ENCODE measurements around the gene TBL3. TPM values are rescaled to one million over a fixed set of nuclear protein-coding genes. Genes with fewer than 3 reads are reported as not detected.

TBL3 gene
- total RNA-seq, 1 donor = 22.7 TPM

DNA sequence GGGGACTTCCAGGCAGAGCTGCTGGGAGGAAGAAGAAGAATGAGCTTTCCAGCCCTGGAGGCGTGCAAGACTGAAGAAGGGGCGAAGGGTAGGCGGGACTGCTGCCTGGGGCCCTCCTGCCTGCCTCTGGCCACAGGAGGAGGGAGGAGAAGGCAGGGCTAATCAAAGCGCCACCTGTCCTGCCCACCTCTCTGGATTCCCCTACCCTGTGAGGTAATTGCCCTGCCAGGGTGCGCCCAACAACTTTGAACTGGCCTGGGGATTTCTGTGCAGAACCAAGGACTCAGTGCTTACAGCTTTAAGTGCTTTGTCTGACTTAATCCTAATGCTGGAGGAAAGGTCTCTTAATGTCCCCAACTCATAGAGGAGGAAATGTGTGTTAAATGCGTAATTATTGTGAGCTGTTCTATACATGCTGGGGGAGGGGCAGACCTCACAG lies 9.6 kb downstream of the TBL3 start, which contains the start of gene NOXO1:
Gene NOXO1, minus strand, starts transcription at position 72 of the 439 bp plus-strand sequence. CDS start 290 bp downstream, outside the sequence.
- DNase-seq (ENCODE audit: low read depth) = no peak
- no peak within 1 kb of the TSS for H3K4me3 ChIP-seq (ENCODE audit: low read depth, low read length)
- TF ChIP-seq, protein P1, sequence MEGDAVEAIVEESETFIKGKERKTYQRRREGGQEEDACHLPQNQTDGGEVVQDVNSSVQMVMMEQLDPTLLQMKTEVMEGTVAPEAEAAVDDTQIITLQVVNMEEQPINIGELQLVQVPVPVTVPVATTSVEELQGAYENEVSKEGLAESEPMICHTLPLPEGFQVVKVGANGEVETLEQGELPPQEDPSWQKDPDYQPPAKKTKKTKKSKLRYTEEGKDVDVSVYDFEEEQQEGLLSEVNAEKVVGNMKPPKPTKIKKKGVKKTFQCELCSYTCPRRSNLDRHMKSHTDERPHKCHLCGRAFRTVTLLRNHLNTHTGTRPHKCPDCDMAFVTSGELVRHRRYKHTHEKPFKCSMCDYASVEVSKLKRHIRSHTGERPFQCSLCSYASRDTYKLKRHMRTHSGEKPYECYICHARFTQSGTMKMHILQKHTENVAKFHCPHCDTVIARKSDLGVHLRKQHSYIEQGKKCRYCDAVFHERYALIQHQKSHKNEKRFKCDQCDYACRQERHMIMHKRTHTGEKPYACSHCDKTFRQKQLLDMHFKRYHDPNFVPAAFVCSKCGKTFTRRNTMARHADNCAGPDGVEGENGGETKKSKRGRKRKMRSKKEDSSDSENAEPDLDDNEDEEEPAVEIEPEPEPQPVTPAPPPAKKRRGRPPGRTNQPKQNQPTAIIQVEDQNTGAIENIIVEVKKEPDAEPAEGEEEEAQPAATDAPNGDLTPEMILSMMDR (IDR thresholded peaks at IDR 0.05; ENCODE audit: insufficient read depth, low read length) = no peak

GRCh38 chr16:1982013-1982433 lies 10.2 kb downstream of the TBL3 start:
- DNase-seq (ENCODE audit: low read depth) = no peak
- TF ChIP-seq, protein P1 (IDR thresholded peaks at IDR 0.05; ENCODE audit: insufficient read depth, low read length) = no peak
- H3K4me3 ChIP-seq (ENCODE audit: low read depth, low read length) = no peak overlapping the region

- TF ChIP-seq, protein P1 (IDR thresholded peaks at IDR 0.05; ENCODE audit: insufficient read depth, low read length) = no peak
- H3K4me3 ChIP-seq (ENCODE audit: low read depth, low read length) = peak overlapping the region; percentile 76
- no peak for DNase-seq (ENCODE audit: low read depth)
Measured at GRCh38 chr16:1982991-1983543, 11.2 kb downstream of the TBL3 start.

DNA sequence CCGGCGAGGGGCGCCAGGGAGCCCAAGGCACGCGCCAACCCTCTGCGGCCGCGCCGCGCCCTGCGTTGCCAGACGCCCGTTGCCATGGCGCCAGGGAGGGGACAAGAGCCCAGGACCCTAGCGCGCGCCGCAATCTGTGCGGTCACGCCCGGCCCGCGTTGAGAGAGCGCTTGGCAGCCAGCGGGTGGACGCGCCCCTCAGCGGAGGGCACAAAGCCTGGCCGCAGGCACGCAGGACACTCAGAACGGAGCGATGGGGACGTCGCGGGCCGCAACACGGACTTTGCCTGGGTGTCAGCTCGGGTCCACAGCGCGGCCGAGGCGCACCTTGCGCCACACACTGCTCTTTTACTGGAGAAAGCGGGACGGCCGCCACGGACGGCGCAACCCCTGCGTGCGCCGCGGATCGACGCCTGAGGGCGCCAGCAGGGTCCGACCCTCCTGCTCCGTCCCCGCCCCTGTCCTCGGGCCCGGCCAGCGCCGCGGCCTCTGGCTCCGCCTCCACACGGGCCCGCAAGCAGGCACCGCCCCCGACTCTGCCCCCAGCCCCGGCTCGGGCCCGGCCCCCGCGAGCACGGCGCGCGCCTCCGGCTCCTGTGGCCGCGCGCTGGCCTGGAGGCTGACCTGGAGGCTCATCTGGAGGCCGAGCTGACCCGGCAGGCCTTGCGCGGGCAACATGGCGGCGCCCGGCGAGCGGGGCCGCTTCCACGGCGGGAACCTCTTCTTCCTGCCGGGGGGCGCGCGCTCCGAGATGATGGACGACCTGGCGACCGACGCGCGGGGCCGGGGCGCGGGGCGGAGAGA lies 11.9 kb downstream of the TBL3 start, which contains the start of gene GFER:
Gene GFER, plus strand, starts transcription at position 650 of the 803 bp plus-strand sequence. Its CDS starts 26 bp downstream, at position 676.
- DNase-seq (ENCODE audit: low read depth) = peak; percentile 90
- H3K4me3 ChIP-seq (ENCODE audit: low read depth, low read length) = peak within 1 kb of the TSS; percentile 76

GRCh38 chr16:1984347-1985225 lies 12.7 kb downstream of the TBL3 start:
- no peak for DNase-seq (ENCODE audit: low read depth)
- TF ChIP-seq, protein P1 (IDR thresholded peaks at IDR 0.05; ENCODE audit: insufficient read depth, low read length) = no peak

More for the DNA sequence above, 11.9 kb downstream of the TBL3 start, which contains the start of gene GFER:
- TF ChIP-seq, protein P1 (IDR thresholded peaks at IDR 0.05; ENCODE audit: insufficient read depth, low read length) = peak; percentile 38

DNA sequence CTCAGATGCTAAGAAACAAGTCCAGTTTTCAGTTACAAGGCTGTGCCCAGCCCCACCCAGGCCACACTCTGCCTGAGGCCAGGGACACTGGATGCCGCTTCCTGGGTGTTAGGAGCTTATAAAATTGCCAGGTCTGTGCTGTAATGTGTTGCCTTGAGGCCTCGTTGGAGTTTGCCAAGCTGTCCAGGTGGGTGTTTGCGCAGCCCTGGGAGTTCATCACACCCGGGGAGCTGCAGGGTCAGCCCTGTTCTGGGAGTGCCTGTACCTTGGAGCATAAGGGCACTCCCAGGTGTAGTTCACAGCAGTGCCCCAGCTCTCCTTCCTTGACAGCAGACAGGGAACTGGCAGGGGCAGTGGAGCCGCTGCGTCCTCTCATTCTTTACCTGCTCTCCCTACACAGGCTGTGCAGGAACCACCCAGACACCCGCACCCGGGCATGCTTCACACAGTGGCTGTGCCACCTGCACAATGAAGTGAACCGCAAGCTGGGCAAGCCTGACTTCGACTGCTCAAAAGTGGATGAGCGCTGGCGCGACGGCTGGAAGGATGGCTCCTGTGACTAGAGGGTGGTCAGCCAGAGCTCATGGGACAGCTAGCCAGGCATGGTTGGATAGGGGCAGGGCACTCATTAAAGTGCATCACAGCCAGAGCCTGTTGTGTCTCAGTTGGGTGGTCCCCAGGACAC lies 13.8 kb downstream of the TBL3 start:
- DNase-seq (ENCODE audit: low read depth) = no peak
- peak overlapping the region; percentile 76 for H3K4me3 ChIP-seq (ENCODE audit: low read depth, low read length)
- TF ChIP-seq, protein P1 (IDR thresholded peaks at IDR 0.05; ENCODE audit: insufficient read depth, low read length) = no peak

More at GRCh38 chr16:1984347-1985225, 12.7 kb downstream of the TBL3 start:
- peak overlapping the region; percentile 76 for H3K4me3 ChIP-seq (ENCODE audit: low read depth, low read length)
